MM.1S (cell line): ENCODE measurements around the gene GSG1L.

Experiments used
- CTCF ChIP-seq: fragments of 300-600 bp; sonication (generic); IDR thresholded peaks from 2 replicates; pipeline ENCODE4 v1.5.1; 2016; ENCODE audit warnings: antibody characterized with exemption, low read length, mixed read lengths
- EZH2 ChIP-seq: fragments of 300-600 bp; sonication (generic); optimal IDR thresholded peaks from 2 replicates; pipeline ENCODE3; 2017; ENCODE audit warnings: low read depth, mild to moderate bottlenecking, antibody characterized with exemption, low read length, mixed read lengths

- no peak for TF ChIP-seq CTCF
- no peak for TF ChIP-seq EZH2
Observed at GRCh38 chr16:27816561-27816960, 247.0 kb downstream of the GSG1L start.
